Endometrium (tissue), 2 donors: ENCODE results near the gene OR2T27.
"Not testable (repeated sequence)": the region's sequence is repeated elsewhere in the genome, so short reads cannot be mapped to it uniquely, and the experiment has no call there.

ENCODE experiments used
- FAIRE-seq: peaks from 2 replicates; lab custom pipeline; 2012; peaks lifted over from hg19 to GRCh38; lab: Jason Lieb, UNC
- donor health status: control.
- donor health status: control.

The OR2T27 gene

GRCh38 chr1:248640906-248641305 lies 14.4 kb downstream of the OR2T27 start:
- not testable (repeated sequence) for FAIRE-seq

DNA sequence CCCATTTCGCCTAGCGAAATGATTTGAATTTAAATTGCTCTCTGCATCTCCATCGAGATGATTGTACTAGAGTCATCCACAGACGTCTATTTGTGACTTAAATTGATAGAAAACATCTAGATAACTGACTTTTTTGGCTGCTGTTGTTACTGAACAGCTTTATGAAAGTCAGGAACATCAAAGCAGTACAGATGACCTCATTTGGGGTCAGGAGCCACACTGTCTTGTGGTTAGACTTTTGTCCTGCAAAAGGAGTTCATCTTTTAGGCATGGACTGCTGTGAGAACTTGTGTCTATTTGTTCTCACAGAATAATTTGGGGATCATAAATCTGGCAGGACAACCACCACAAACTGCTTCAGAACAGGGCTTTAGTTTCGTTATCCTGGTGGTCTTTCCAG lies 15.7 kb downstream of the OR2T27 start:
- FAIRE-seq, result not testable (repeated sequence)

DNA sequence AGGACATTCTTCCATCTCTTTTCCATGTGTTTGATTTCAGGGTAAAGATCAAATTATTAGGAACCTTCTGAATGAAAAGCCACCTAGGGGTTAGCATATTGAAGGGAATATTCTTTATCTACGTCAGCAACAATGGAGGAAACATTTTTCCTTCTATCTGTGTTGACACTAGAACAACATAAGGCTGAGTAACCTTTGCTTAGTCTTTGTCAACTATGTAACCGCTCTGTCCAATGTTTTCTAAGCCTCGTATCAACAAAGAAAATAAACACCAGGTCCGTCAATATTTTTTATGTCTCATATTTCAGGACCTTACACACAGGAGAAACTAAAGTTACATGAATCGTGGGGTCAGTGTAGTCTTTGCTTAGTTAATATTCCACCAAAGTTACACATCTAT lies 18.7 kb downstream of the OR2T27 start:
- FAIRE-seq, result not testable (repeated sequence)

- not testable (repeated sequence) for FAIRE-seq
These were observed 20.3 kb downstream of the OR2T27 start, which contains the start of gene OR2T11 for GRCh38 chr1:248634991-248635390. Gene OR2T11, minus strand, starts transcription at chr1:248635091. Its CDS starts 7,963 bp downstream, at chr1:248627128.

GRCh38 chr1:248631354-248632008 lies 23.8 kb downstream of the OR2T27 start:
- no peak for FAIRE-seq

DNA sequence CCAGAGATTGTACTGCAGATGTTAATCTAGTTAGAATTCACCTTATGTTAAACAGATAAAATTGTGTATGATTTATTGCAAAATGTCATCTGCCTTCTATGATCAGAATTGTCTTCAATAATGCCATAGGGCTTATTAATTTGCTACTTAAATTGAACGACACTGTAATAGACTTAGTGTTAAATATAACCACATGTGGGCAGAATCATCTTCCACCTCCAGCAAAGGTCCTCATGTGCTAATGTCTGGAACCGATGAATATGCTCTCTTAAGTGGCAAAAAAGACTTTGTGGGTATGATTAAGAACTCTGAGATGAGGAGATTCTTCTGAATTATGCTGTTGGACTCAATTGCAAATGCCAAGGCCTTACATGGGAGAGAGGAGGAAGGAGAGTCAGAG lies 24.8 kb downstream of the OR2T27 start:
- FAIRE-seq, result no peak

GRCh38 chr1:248627971-248628844 lies 27.1 kb downstream of the OR2T27 start:
- FAIRE-seq, result no peak

DNA sequence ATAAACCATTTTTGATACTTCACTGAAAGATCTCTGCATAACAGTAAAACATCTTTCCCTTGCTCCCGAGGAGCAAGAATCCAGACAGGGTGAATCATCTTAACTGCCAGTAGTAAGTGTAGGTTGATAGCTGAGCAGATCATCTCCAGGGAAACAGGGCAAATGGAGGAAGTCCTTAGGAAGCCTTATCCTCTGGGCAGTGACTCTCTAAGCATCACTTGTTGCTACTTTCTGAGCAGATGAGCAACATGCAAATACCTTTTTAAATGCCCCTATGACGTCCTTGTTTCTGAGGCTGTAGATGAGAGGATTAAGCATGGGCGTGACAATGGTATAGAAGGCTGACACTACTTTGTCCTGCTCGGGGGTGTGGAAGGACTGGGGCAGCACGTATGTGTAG lies 29.4 kb downstream of the OR2T27 start:
- FAIRE-seq, result no peak

GRCh38 chr1:248625166-248625565 lies 30.2 kb downstream of the OR2T27 start:
- FAIRE-seq, result no peak

GRCh38 chr1:248622570-248623001 lies 32.7 kb downstream of the OR2T27 start:
- no peak for FAIRE-seq

GRCh38 chr1:248621770-248622169 lies 33.6 kb downstream of the OR2T27 start:
- no peak for FAIRE-seq

DNA sequence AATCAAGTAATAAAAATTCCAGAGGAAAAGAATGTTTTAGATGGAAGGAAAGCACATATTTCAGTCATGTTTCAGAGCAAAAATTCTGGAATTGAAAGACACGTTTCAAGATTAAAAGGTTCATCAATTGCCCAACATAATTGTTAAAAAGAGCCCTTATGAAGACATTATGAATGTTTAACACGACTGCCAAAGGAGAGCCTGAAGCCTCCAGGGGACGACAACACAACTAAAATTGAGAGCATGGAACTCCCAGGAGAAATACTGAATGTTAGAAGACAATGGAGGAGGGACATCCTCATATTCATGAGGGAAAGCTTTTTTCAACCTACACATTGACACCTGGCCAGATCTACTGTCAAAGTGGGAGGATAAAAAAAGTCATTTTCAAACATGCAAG lies 36.5 kb downstream of the OR2T27 start:
- FAIRE-seq, result no peak

DNA sequence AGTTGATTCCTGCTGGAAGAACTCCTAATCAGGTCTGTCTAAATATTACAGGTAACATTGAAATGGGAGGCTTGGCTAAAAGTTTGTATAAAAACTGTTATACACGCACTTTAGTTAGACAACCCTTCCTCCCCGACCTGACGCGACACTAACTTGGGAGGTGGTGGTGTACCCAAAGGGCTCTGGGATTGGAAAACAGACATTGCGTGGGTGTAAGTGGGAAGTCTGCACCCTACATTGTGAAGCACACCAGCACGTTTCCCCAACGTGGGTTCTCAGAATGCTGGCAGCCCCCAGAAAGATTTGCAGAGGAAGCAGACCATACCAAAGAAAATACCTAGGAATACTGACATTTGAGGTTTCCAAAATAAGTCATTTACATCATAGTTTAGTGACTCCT lies 37.2 kb downstream of the OR2T27 start:
- FAIRE-seq, result no peak

- no peak for FAIRE-seq
These were observed 41.6 kb downstream of the OR2T27 start for GRCh38 chr1:248613742-248614141.

DNA sequence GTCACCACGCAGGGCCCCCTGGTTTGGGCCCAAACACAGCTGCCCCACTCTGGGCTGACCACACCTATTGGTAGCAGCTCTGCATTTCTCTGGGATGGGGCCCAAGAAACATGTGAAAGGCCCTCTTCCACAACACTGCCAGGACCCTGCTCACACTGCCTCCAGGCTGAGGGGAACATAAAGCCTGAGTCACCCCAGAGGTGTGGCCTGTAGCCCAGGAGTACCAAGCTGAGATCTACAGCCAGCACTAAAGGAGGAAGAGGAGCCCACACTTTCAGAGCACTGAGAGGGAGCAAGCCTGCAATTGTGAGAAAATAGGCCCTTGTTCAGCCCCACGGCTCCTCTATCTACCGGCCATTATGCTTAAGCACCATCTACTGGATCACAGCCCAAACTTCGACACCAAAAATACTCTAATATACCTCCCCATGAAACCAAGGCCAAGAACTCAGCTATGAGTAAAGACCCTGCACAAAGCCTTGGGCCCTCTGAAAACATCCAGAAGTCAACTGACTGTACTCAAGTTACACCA lies 43.4 kb downstream of the OR2T27 start:
- FAIRE-seq, result no peak

DNA sequence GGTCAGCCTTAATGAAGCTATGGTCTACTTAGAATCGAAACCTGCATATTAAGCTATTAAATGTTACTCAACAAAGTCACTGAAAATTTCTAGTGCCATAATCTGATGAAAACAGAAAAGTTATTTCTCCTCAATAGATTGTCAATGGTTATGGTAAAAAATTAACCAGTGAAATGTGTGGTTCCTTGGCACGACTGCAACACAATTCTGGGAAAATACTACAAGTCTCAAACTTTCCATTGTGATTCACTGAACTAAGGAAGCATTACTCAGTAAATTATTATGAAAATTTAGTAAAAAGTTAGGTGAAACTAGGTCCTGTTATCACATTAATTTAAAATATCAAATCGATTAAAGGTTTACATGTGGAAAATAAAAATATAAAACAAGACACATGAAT lies 45.0 kb downstream of the OR2T27 start:
- FAIRE-seq, result no peak
